Astrocyte of the hippocampus (primary cell): ENCODE results near the gene TAOK1.
A peak's percentile ranks its signal among the peaks of the same experiment; 100 is the strongest.
"Not testable (repeated sequence)": the region's sequence is repeated elsewhere in the genome, so short reads cannot be mapped to it uniquely, and the experiment has no call there.

ENCODE experiments used
- DNase-seq: peaks from one replicate; pipeline ENCODE4 v3.0.0; 2011; ENCODE audit warnings: low read depth, low spot score

The TAOK1 gene

GRCh38 chr17:29546830-29547229 lies 156.7 kb downstream of the TAOK1 start:
- no peak for DNase-seq

GRCh38 chr17:29549177-29549923 lies 159.2 kb downstream of the TAOK1 start:
- peak; percentile 58 for DNase-seq

- DNase-seq, result no peak
Observed at GRCh38 chr17:29555840-29556239, 165.7 kb downstream of the TAOK1 start.

GRCh38 chr17:29557085-29557738 lies 167.0 kb downstream of the TAOK1 start:
- no peak for DNase-seq

GRCh38 chr17:29557739-29558116 lies 167.6 kb downstream of the TAOK1 start:
- no peak for DNase-seq

GRCh38 chr17:29558139-29558538 lies 168.0 kb downstream of the TAOK1 start:
- DNase-seq, result not testable (repeated sequence)

GRCh38 chr17:29559640-29560039 lies 169.5 kb downstream of the TAOK1 start:
- DNase-seq, result no peak

GRCh38 chr17:29560316-29560715 lies 170.2 kb downstream of the TAOK1 start:
- DNase-seq, result no peak

GRCh38 chr17:29561554-29562517 lies 171.7 kb downstream of the TAOK1 start:
- no peak for DNase-seq

GRCh38 chr17:29562615-29563014 lies 172.5 kb downstream of the TAOK1 start:
- DNase-seq, result no peak

- no peak for DNase-seq
Observed at GRCh38 chr17:29563816-29564215, 173.7 kb downstream of the TAOK1 start.

- DNase-seq, result peak; percentile 41
Observed at GRCh38 chr17:29565643-29566472, 175.7 kb downstream of the TAOK1 start.

- peak; percentile 90 for DNase-seq
Observed at GRCh38 chr17:29566473-29567303, 176.5 kb downstream of the TAOK1 start, which contains the start of gene ABHD15. ABHD15 (minus strand) TSS chr17:29567037; CDS start chr17:29566966, 71 bp downstream.

GRCh38 chr17:29567304-29567553 lies 177.1 kb downstream of the TAOK1 start:
- DNase-seq, result no peak

- DNase-seq, result peak; percentile 71
Observed at GRCh38 chr17:29567554-29568330, 177.6 kb downstream of the TAOK1 start.

- peak; percentile 94 for DNase-seq
Observed at GRCh38 chr17:29568331-29569244, 178.4 kb downstream of the TAOK1 start, which contains the start of gene TP53I13. TP53I13 (plus strand) TSS chr17:29568701; CDS start chr17:29568759, 58 bp downstream.

GRCh38 chr17:29569245-29569950 lies 179.2 kb downstream of the TAOK1 start:
- no peak for DNase-seq

- DNase-seq, result no peak
Observed at GRCh38 chr17:29570521-29570920, 180.4 kb downstream of the TAOK1 start.
